ENCODE data around the gene KCNB1. TPM values are rescaled to one million over a fixed set of nuclear protein-coding genes. Genes with fewer than 3 reads are reported as not detected.

The KCNB1 gene
- total RNA-seq, 1 experiment from 2014 or later, result 0.68 TPM

- no peaks in the 10 kb centered on the region for H3K27me3 Mint-ChIP-seq (ENCODE audit: low read depth)
These were observed 41.4 kb upstream of the KCNB1 start for GRCh38 chr20:49523767-49524360.

More at GRCh38 chr20:49523767-49524360, 41.4 kb upstream of the KCNB1 start:
- TF ChIP-seq CTCF (conservative IDR thresholded peaks at IDR 0.05), result no peak
- Histone ChIP-seq H4K20me1 (ENCODE audit: control insufficient read depth, insufficient read depth, insufficient read length) (no peaks in the 10 kb centered on the region), H4K5ac (ENCODE audit: insufficient read length, low read depth, low read length) (no peak overlapping the region), H2BK5ac (ENCODE audit: insufficient read length, low read length) (no peak overlapping the region), H2BK20ac (ENCODE audit: low read depth, low read length, poor library complexity, severe bottlenecking) (no peak overlapping the region), H3T11ph (ENCODE audit: low read length) (no peak overlapping the region), H3K4ac (ENCODE audit: low read depth, low read length) (no peak overlapping the region), H3K23ac (ENCODE audit: insufficient read length, low read depth, low read length) (no peak overlapping the region), H3K56ac (ENCODE audit: insufficient read length, low read depth, low read length) (no peak overlapping the region), H3K79me1 (ENCODE audit: insufficient read depth, low read depth, low read length, poor library complexity, severe bottlenecking) (no peaks in the 10 kb centered on the region), H2AFZ (ENCODE audit: low read length) (no peak overlapping the region), H2BK120ac (ENCODE audit: low read depth, low read length, poor library complexity, severe bottlenecking) (no peak overlapping the region), H3K14ac (ENCODE audit: insufficient read depth, low read length) (no peak overlapping the region), H4K8ac (replicated peaks; ENCODE audit: insufficient read length, low read depth, low read length) (no peak overlapping the region), H2AK5ac (ENCODE audit: insufficient read length, low read length) (no peak overlapping the region), H4K91ac (ENCODE audit: insufficient read length, low read depth, low read length) (no peak overlapping the region), H2BK12ac (ENCODE audit: insufficient read length, low read depth, low read length) (no peak overlapping the region), H2BK15ac (ENCODE audit: low read depth, low read length) (no peak overlapping the region), H3K9ac (ENCODE audit: extremely low read depth, insufficient read length, low read length) (no peak overlapping the region), H3K9me3 (ENCODE audit: control insufficient read depth, low read depth, low read length) (peaks cover 6% of the 10 kb centered on the region), H3K79me2 (ENCODE audit: insufficient read depth, low read length) (no peaks in the 10 kb centered on the region), H3K4me2 (ENCODE audit: insufficient read depth, insufficient read length, low read length) (no peak overlapping the region), H3K23me2 (ENCODE audit: insufficient read length, low read depth, low read length, poor library complexity, severe bottlenecking) (no peaks in the 10 kb centered on the region), H3K27ac (ENCODE audit: insufficient read length, low read depth, low read length) (no peak overlapping the region), H3K4me1 (ENCODE audit: insufficient read depth, low read length) (no peaks in the 10 kb centered on the region), H3K27me3 (ENCODE audit: insufficient read depth, low read length) (no peaks in the 10 kb centered on the region), H3K18ac (ENCODE audit: insufficient read length, low read depth, low read length) (no peak overlapping the region)
- Mint-ChIP-seq H3K4me1 (peaks cover 6 to 10% of the 10 kb centered on the region in 2 experiments), H3K27ac (no peak overlapping the region), H3K36me3 (ENCODE audit: insufficient read depth in 1 of 3, low read depth in 3 of 3) (peaks cover 22 to 28% (median 25%) of the 10 kb centered on the region in 3 experiments), H3K4me3 (no peak overlapping the region), H3K9me3 (peaks cover 0 to 5% of the 10 kb centered on the region in 2 experiments; a peak in 3 of 5 replicates)
- DNase-seq, result no peak
- no CpG with 5 or more reads among the region's 8 CpGs for WGBS (ENCODE audit: extremely low coverage, insufficient read length, low lambda C conversion rate)

Measured in H9 (cell line).